Activated CD8-positive, alpha-beta T cell treated with anti-CD3 and anti-CD28 coated beads for 36 hours (primary cell): ENCODE measurements around the gene JAG1. TPM values are rescaled to one million over a fixed set of nuclear protein-coding genes. Genes with fewer than 3 reads are reported as not detected.

Source experiments
- ATAC-seq: fragments of 200-7000 bp; cut with Tn5 transposase; one replicate; pipeline ENCODE4 v1.10.0; 2021; ENCODE audit warnings: mild to moderate bottlenecking, moderate library complexity
- CTCF ChIA-PET: fragments of 350-600 bp; sonication (Branson Sonifier 250); formaldehyde crosslinking; loops from one replicate; lab custom pipeline; 2021; ENCODE audit warnings: antibody characterized with exemption; lab: Charles Lee
- POLR2A ChIA-PET: fragments of 350-600 bp; sonication (Branson Sonifier 250); formaldehyde crosslinking; loops from one replicate; lab custom pipeline; 2021; ENCODE audit warnings: antibody characterized with exemption; lab: Charles Lee
- DNase-seq: peaks from one replicate; pipeline ENCODE4 v3.0.0-alpha.2; 2020
- H3K27ac Mint-ChIP-seq: one replicate; pipeline ENCODE4 v1.8.0; 2021; ENCODE audit warnings: mild to moderate bottlenecking, mixed read lengths
- H3K27me3 Mint-ChIP-seq: one replicate; pipeline ENCODE4 v1.8.0; 2021; ENCODE audit warnings: mixed read lengths
- H3K36me3 Mint-ChIP-seq: one replicate; pipeline ENCODE4 v1.8.0; 2021; ENCODE audit warnings: low read depth, mixed read lengths
- H3K4me1 Mint-ChIP-seq: one replicate; pipeline ENCODE4 v1.8.0; 2021; ENCODE audit warnings: low read depth, mixed read lengths
- H3K4me3 Mint-ChIP-seq: one replicate; pipeline ENCODE4 v1.8.0; 2021; ENCODE audit warnings: mild to moderate bottlenecking, moderate library complexity, mixed read lengths
- H3K9me3 Mint-ChIP-seq: one replicate; pipeline ENCODE4 v1.8.0; 2021; ENCODE audit warnings: mixed read lengths
- CTCF ChIP-seq: fragments of 200-600 bp; IDR thresholded peaks from one replicate; pipeline ENCODE4 v1.8.0; 2022; ENCODE audit warnings: antibody characterized with exemption, mild to moderate bottlenecking
- intact Hi-C: fragments of 100-400 bp; cut with micrococcal nuclease; formaldehyde crosslinking; loops from one replicate; pipeline ENCODE4 v1.10.0; 2022
- total RNA-seq, 2 experiments: library from RNA; stranded (reverse); gene quantifications; one replicate each; pipeline ENCODE4 v1.2.3, GENCODE V29; 2021

The JAG1 gene
- total RNA-seq, 2 experiments from 2014 or later = 0.41 to 0.58 TPM

GRCh38 chr20:10659651-10660601, 13.9 kb downstream of the JAG1 start:
- ATAC-seq = no peak
- Mint-ChIP-seq H3K4me1 (no peaks in the 10 kb centered on the region), H3K9me3 (no peaks in the 10 kb centered on the region), H3K27me3 (peaks cover 21% of the 10 kb centered on the region), H3K36me3 (no peaks in the 10 kb centered on the region), H3K27ac (no peak overlapping the region), H3K4me3 (no peak overlapping the region)
- intact Hi-C loops = no loop called here
- DNase-seq = no peak
- TF ChIP-seq CTCF = no peak
- ChIA-PET POLR2A (no interaction called here), CTCF (interaction anchor here (1.2 kb wide), 1 partner anchor 15 kb away, joined by 3 read pairs; no protein-coding TSS in a partner anchor)

- no peaks in the 10 kb centered on the region for H3K36me3 Mint-ChIP-seq
- intact Hi-C loops = no loop called here
- ChIA-PET CTCF (no interaction called here), POLR2A (no interaction called here)
- TF ChIP-seq CTCF = no peak
- no peaks in the 10 kb centered on the region for H3K4me1 Mint-ChIP-seq
- H3K27ac Mint-ChIP-seq = no peak overlapping the region
- H3K27me3 Mint-ChIP-seq = peaks cover 23% of the 10 kb centered on the region
- no peaks in the 10 kb centered on the region for H3K9me3 Mint-ChIP-seq
- DNase-seq = no peak
- H3K4me3 Mint-ChIP-seq = no peak overlapping the region
- no peak for ATAC-seq
Measured at GRCh38 chr20:10658876-10659632, 14.7 kb downstream of the JAG1 start.

GRCh38 chr20:10658051-10658823, 15.6 kb downstream of the JAG1 start:
- Mint-ChIP-seq H3K4me1 (no peaks in the 10 kb centered on the region), H3K9me3 (no peaks in the 10 kb centered on the region)

GRCh38 chr20:10657453-10657852, 16.3 kb downstream of the JAG1 start:
- DNase-seq (no peak), ATAC-seq (no peak)
- intact Hi-C loops = no loop called here
- Mint-ChIP-seq H3K27ac (no peak overlapping the region), H3K36me3 (no peaks in the 10 kb centered on the region), H3K4me3 (no peak overlapping the region), H3K9me3 (no peaks in the 10 kb centered on the region), H3K27me3 (peaks cover 26% of the 10 kb centered on the region), H3K4me1 (no peaks in the 10 kb centered on the region)
- ChIA-PET CTCF (no interaction called here), POLR2A (no interaction called here)
- TF ChIP-seq CTCF = no peak

More at GRCh38 chr20:10658051-10658823, 15.6 kb downstream of the JAG1 start:
- intact Hi-C loops = no loop called here
- ChIA-PET POLR2A (no interaction called here), CTCF (no interaction called here)
- H3K36me3 Mint-ChIP-seq = no peaks in the 10 kb centered on the region
- H3K27me3 Mint-ChIP-seq = peaks cover 21% of the 10 kb centered on the region
- H3K27ac Mint-ChIP-seq = no peak overlapping the region
- no peak for TF ChIP-seq CTCF
- H3K4me3 Mint-ChIP-seq = no peak overlapping the region
- ATAC-seq (no peak), DNase-seq (no peak)
